Measurements from ENCODE around the gene TSPAN18. TPM values are rescaled to one million over a fixed set of nuclear protein-coding genes. Genes with fewer than 3 reads are reported as not detected.

The TSPAN18 gene
- total and polyA plus RNA-seq, 10 of the 15 experiments (the other 5 are each of a cell fraction or from before 2014, with no cell fraction given) = 0.02 to 0.77 (median 0.13) TPM; not detected in 1

GRCh38 chr11:44865866-44866272 lies 139.1 kb downstream of the TSPAN18 start:
- H3K4me1 ChIP-seq (ENCODE audit: control insufficient read depth, insufficient read depth, low read length) = peaks cover 15% of the 10 kb centered on the region
- FAIRE-seq = no peak
- H3K27me3 ChIP-seq (replicated peaks in 1 of 2; ENCODE audit: control insufficient read depth in 2 of 2, insufficient read depth in 2 of 2, low read length in 1 of 2) = no peaks in the 10 kb centered on the region
- CTCF ChIA-PET = interaction anchor here (1.3 to 1.5 kb wide), 3 partner anchors 10 to 90 kb away, joined by 4 to 9 read pairs (median 4); no protein-coding TSS in a partner anchor
- ATAC-seq = no peak
- no peak overlapping the region for H3K27ac ChIP-seq (ENCODE audit: control insufficient read depth, insufficient read depth)
- POLR2A ChIA-PET = no interaction called here
- SMC1A ChIA-PET (ENCODE audit: uncharacterized antibody, unreplicated experiment) = no interaction called here
- TF ChIP-seq NFXL1 (IDR thresholded peaks at IDR 0.05; ENCODE audit: borderline replicate concordance) = no peak
- no peak for TF ChIP-seq CBFB (IDR thresholded peaks at IDR 0.05; ENCODE audit: low read depth)
- TF ChIP-seq E2F8 (IDR thresholded peaks at IDR 0.05; ENCODE audit: low read depth, partially characterized antibody) = no peak
- no peak for TF ChIP-seq ZBTB11 (CRISPR knock-in tag; IDR thresholded peaks at IDR 0.05)
- TF ChIP-seq HDAC6 (IDR thresholded peaks at IDR 0.05; ENCODE audit: unreplicated experiment) = no peak
- no peak for TF ChIP-seq ZNF274 (IDR thresholded peaks at IDR 0.05; ENCODE audit: insufficient read depth, insufficient read length)
- no peak for TF ChIP-seq USF2 (IDR thresholded peaks at IDR 0.05; ENCODE audit: borderline replicate concordance, low read depth, low read length)
- no peak overlapping the region for H3K4me3 ChIP-seq
- no peak for DNase-seq (ENCODE audit: low read depth, low spot score)
- BruUV-seq (replicated peaks) = no TSS peak
- intact Hi-C loops (cut with micrococcal nuclease; ENCODE audit: unreplicated experiment) (no loop called here), in situ Hi-C loops (cut with MboI) (no loop called here)
- H3K9ac ChIP-seq (ENCODE audit: control insufficient read depth, insufficient read depth, low read length) = no peak overlapping the region
- 41% methylated on average over 7 of the region's 7 CpGs for WGBS (ENCODE audit: insufficient coverage, insufficient replicate concordance, low lambda C conversion rate, missing lambda C conversion rate)
- H2AFZ ChIP-seq (ENCODE audit: control insufficient read depth, low read depth, low read length) = no peak overlapping the region
- no peaks in the 10 kb centered on the region for H4K20me1 ChIP-seq (ENCODE audit: control insufficient read depth, insufficient read depth)
- H3K4me2 ChIP-seq (ENCODE audit: control insufficient read depth, insufficient read depth) = no peak overlapping the region
- H3K36me3 ChIP-seq (ENCODE audit: control insufficient read depth in 2 of 2, insufficient read depth in 2 of 2, low read length in 1 of 2) = no peaks in the 10 kb centered on the region
- H3K79me2 ChIP-seq (ENCODE audit: control insufficient read depth, insufficient read depth, low read length) = no peaks in the 10 kb centered on the region
- no peaks in the 10 kb centered on the region; the same call in 2 of the 3 replicates for H3K9me3 ChIP-seq (replicated peaks; ENCODE audit: control insufficient read depth, insufficient read depth, low read length)
- RAD21 ChIA-PET (ENCODE audit: unreplicated experiment) = no interaction called here
